DOHH2 (cell line): ENCODE results near the gene AP3B2.

Experiments
- H3F3A ChIP-seq: fragments of 200-600 bp; sonication (generic), shearing (Covaris generic); 2 replicates; pipeline ENCODE4 v1.6.0; 2016; ENCODE audit warnings: antibody characterized with exemption, mild to moderate bottlenecking; ENCODE audit not compliant: control insufficient read depth, insufficient read depth
- H3K27ac ChIP-seq: fragments of 200-600 bp; sonication (generic); 2 replicates; pipeline ENCODE4 v1.5.1; 2014; ENCODE audit warnings: low read depth, mild to moderate bottlenecking, low read length, moderate library complexity
- H3K27me3 ChIP-seq: fragments of 200-600 bp; sonication (generic); 2 replicates; pipeline ENCODE4 v1.6.1; 2014; ENCODE audit warnings: mild to moderate bottlenecking, low read length, mixed read lengths; ENCODE audit not compliant: control insufficient read depth
- H3K36me3 ChIP-seq: fragments of 200-600 bp; sonication (generic); 2 replicates; pipeline ENCODE4 v1.6.1; 2014; ENCODE audit warnings: mild to moderate bottlenecking, low read length, moderate library complexity, mixed read lengths; ENCODE audit not compliant: control insufficient read depth
- H3K4me1 ChIP-seq: fragments of 200-600 bp; sonication (generic); 2 replicates; pipeline ENCODE4 v1.6.1; 2014; ENCODE audit warnings: mild to moderate bottlenecking, low read length, mixed read lengths; ENCODE audit not compliant: control insufficient read depth
- H3K4me2 ChIP-seq: fragments of 200-600 bp; sonication (generic); 2 replicates; pipeline ENCODE4 v1.6.0; 2014; ENCODE audit warnings: mild to moderate bottlenecking, low read length, moderate library complexity
- H3K4me3 ChIP-seq: fragments of 200-600 bp; sonication (generic); 2 replicates; pipeline ENCODE4 v1.5.1; 2014; ENCODE audit warnings: mild to moderate bottlenecking, low read length, mixed read lengths
- H3K79me2 ChIP-seq: fragments of 200-600 bp; sonication (generic); 2 replicates; pipeline ENCODE4 v1.6.1; 2014; ENCODE audit warnings: mild to moderate bottlenecking, low read length, mixed read lengths; ENCODE audit not compliant: control insufficient read depth
- H3K9me2 ChIP-seq: fragments of 200-600 bp; sonication (generic); replicated peaks from 2 replicates; pipeline ENCODE4 v1.6.1; 2014; ENCODE audit warnings: mild to moderate bottlenecking, low read length, mixed read lengths; ENCODE audit not compliant: control insufficient read depth
- H3K9me3 ChIP-seq: fragments of 200-600 bp; sonication (generic); 2 replicates; pipeline ENCODE4 v1.6.1; 2014; ENCODE audit warnings: antibody characterized with exemption, low read length, mixed read lengths; ENCODE audit not compliant: control insufficient read depth, insufficient read depth
- H4K20me1 ChIP-seq: fragments of 200-600 bp; sonication (generic); 2 replicates; pipeline ENCODE4 v1.6.0; 2014; ENCODE audit warnings: low read depth, mild to moderate bottlenecking, antibody characterized with exemption, low read length, moderate library complexity; ENCODE audit not compliant: control insufficient read depth, insufficient read depth
- EZH2phosphoT487 ChIP-seq: fragments of 200-600 bp; sonication (generic); IDR thresholded peaks from 2 replicates; pipeline ENCODE4 v1.6.1; 2017; ENCODE audit warnings: borderline replicate concordance, mild to moderate bottlenecking, antibody characterized with exemption, low read length, moderate library complexity, mixed read lengths
- TF ChIP-seq, protein P1 (sequence below): fragments of 200-600 bp; sonication (generic); IDR thresholded peaks from one replicate; pipeline ENCODE4 v1.5.1; 2014; ENCODE audit warnings: antibody characterized with exemption, mild to moderate bottlenecking, low read depth, low read length; ENCODE audit not compliant: poor library complexity, severe bottlenecking

The AP3B2 gene

DNA sequence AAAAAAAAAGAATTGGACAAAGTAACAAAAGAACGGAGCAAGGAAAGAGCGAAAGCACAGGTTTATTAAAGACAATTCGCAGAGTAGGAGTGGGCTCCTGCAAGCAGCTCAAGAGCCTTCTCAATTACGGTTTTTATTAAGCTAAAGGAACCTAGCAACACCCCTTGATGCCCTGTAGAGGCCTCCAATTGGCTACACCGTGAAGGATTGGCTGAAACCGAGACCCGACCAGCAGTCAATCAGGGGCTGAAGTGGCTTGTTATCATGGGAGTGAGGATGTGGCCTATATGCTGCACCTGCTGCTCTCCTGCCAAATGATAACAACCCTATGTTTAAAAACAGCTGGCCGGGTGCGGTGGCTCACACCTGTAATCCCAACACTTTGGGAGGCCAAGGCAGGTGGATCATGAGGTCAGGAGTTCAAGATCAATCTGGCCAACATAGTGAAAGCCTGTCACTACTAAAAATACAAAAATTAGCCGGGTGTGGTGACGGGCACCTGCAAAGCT lies 20.4 kb upstream of the AP3B2 start:
- no peaks in the 10 kb centered on the region for H3K27me3 ChIP-seq
- H3K9me3 ChIP-seq, result no peaks in the 10 kb centered on the region
- H3F3A ChIP-seq, result no peaks in the 10 kb centered on the region
- no peaks in the 10 kb centered on the region for H3K9me2 ChIP-seq
- no peak overlapping the region for H3K4me2 ChIP-seq
- H3K36me3 ChIP-seq, result no peaks in the 10 kb centered on the region
- TF ChIP-seq EZH2phosphoT487, result no peak
- TF ChIP-seq, protein P1, sequence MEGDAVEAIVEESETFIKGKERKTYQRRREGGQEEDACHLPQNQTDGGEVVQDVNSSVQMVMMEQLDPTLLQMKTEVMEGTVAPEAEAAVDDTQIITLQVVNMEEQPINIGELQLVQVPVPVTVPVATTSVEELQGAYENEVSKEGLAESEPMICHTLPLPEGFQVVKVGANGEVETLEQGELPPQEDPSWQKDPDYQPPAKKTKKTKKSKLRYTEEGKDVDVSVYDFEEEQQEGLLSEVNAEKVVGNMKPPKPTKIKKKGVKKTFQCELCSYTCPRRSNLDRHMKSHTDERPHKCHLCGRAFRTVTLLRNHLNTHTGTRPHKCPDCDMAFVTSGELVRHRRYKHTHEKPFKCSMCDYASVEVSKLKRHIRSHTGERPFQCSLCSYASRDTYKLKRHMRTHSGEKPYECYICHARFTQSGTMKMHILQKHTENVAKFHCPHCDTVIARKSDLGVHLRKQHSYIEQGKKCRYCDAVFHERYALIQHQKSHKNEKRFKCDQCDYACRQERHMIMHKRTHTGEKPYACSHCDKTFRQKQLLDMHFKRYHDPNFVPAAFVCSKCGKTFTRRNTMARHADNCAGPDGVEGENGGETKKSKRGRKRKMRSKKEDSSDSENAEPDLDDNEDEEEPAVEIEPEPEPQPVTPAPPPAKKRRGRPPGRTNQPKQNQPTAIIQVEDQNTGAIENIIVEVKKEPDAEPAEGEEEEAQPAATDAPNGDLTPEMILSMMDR, result no peak
- no peak overlapping the region for H3K4me3 ChIP-seq
- H3K4me1 ChIP-seq, result no peaks in the 10 kb centered on the region
- no peaks in the 10 kb centered on the region for H3K79me2 ChIP-seq
- H3K27ac ChIP-seq, result no peak overlapping the region
- no peaks in the 10 kb centered on the region for H4K20me1 ChIP-seq

DNA sequence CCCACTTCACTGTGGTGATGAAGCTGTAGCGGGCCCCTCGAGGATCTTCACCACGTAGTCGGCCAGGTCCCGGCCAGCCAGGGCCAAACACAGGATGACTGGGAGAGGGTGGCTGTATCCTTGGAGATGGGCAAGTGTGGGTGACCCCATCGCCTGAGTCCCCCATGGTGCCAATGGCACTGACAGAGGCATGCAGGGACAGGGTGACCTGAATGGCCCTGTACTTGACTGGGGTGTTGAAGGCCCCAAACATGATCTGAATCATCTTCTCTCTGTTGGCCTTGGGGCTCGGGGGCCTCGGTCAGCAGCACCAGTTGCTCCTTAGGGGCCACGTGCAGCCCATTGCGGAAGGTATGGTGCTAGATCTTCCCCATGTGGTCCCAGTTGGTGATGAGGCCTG lies 17.1 kb upstream of the AP3B2 start:
- H3K9me3 ChIP-seq, result no peaks in the 10 kb centered on the region
- H3K36me3 ChIP-seq, result no peaks in the 10 kb centered on the region
- no peak overlapping the region for H3K27ac ChIP-seq
- no peak overlapping the region for H3K4me3 ChIP-seq
- TF ChIP-seq EZH2phosphoT487, result no peak
- TF ChIP-seq, protein P1, result no peak
- no peaks in the 10 kb centered on the region for H3K9me2 ChIP-seq
- no peaks in the 10 kb centered on the region for H3F3A ChIP-seq
- H3K4me1 ChIP-seq, result no peaks in the 10 kb centered on the region
- H3K79me2 ChIP-seq, result no peaks in the 10 kb centered on the region
- H4K20me1 ChIP-seq, result no peaks in the 10 kb centered on the region
- no peaks in the 10 kb centered on the region for H3K27me3 ChIP-seq
- H3K4me2 ChIP-seq, result no peak overlapping the region

DNA sequence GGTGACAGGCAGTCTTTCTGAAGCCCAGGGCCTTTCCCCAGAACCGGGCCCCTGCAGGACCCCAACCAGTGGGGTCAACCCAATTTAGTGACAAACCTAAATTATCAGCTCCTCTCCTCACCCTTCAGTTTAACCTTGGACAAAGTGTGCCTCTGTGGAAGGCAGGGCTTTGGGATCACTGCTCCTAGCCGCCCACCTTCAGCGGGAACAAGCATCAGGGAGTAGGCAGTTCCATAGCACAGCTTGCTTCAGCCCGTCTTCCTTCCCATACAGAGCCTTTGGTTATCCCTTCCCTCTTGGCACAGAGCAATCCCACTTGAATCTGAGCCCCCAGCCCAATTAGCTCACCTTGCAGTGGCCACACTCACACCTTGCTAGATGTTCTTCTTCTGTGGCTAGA lies 5.3 kb upstream of the AP3B2 start:
- Histone ChIP-seq H3K4me3 (no peak overlapping the region), H3K27ac (no peak overlapping the region), H3K79me2 (no peaks in the 10 kb centered on the region), H3K4me2 (no peak overlapping the region), H3K9me2 (no peaks in the 10 kb centered on the region), H3K9me3 (no peaks in the 10 kb centered on the region), H3K36me3 (no peaks in the 10 kb centered on the region), H4K20me1 (no peaks in the 10 kb centered on the region), H3K27me3 (peaks cover 4% of the 10 kb centered on the region; the same call in 1 of the 2 replicates), H3F3A (no peaks in the 10 kb centered on the region), H3K4me1 (peaks cover 4% of the 10 kb centered on the region; the same call in 1 of the 2 replicates)
- TF ChIP-seq, protein P1, result no peak
- no peak for TF ChIP-seq EZH2phosphoT487

DNA sequence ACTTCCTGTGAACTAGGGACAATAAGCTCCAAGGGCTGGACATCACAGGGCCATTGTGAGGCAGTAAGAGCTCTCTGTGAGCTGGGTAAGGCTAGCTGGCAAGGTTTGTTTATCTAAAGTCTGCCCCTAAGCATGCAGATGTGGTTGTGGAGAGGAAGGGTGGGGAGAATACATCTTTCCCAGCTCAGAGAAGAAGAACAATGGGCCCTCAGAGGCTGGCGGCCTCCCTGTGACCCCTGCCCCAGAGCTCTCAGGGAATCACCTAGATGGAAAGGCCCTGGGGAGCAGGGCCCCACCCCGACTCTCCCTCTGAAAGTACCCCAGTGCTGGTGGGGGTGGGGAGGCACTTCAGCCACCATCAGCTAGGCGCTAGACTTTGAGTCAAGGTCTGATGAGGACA lies 4.3 kb upstream of the AP3B2 start:
- H3K27me3 ChIP-seq, result peaks cover 4% of the 10 kb centered on the region; the same call in 1 of the 2 replicates
- H3K79me2 ChIP-seq, result no peaks in the 10 kb centered on the region
- no peaks in the 10 kb centered on the region for H3K9me3 ChIP-seq
- no peak for TF ChIP-seq EZH2phosphoT487
- H3K36me3 ChIP-seq, result no peaks in the 10 kb centered on the region
- H3F3A ChIP-seq, result no peaks in the 10 kb centered on the region
- no peaks in the 10 kb centered on the region for H3K9me2 ChIP-seq
- no peak overlapping the region for H3K4me3 ChIP-seq
- H3K4me2 ChIP-seq, result no peak overlapping the region
- no peak overlapping the region for H3K27ac ChIP-seq
- H3K4me1 ChIP-seq, result peaks cover 7% of the 10 kb centered on the region; the same call in 1 of the 2 replicates
- H4K20me1 ChIP-seq, result no peaks in the 10 kb centered on the region
